KMS-11 (cell line): ENCODE data around the gene RCOR2.
A peak's percentile ranks its signal among the peaks of the same experiment; 100 is the strongest.

Experiments used
- H2AFZ ChIP-seq: fragments of 200-600 bp; sonication (generic); 2 replicates; pipeline ENCODE4 v1.6.1; 2016; ENCODE audit warnings: antibody characterized with exemption, mixed run types, low read depth
- H3K27ac ChIP-seq: fragments of 200-600 bp; sonication (generic); 2 replicates; pipeline ENCODE4 v1.6.1; 2016; ENCODE audit warnings: mild to moderate bottlenecking, mixed run types
- H3K27me3 ChIP-seq: fragments of 200-600 bp; sonication (generic); 2 replicates; pipeline ENCODE4 v1.6.1; 2017; ENCODE audit warnings: mild to moderate bottlenecking, low read depth, mixed run types, moderate library complexity; ENCODE audit not compliant: insufficient read depth
- H3K36me3 ChIP-seq: fragments of 200-600 bp; sonication (generic); 2 replicates; pipeline ENCODE4 v1.6.1; 2017; ENCODE audit warnings: mild to moderate bottlenecking, mixed run types; ENCODE audit not compliant: insufficient read depth
- H3K4me1 ChIP-seq: fragments of 200-600 bp; sonication (generic); 2 replicates; pipeline ENCODE4 v1.6.1; 2016; ENCODE audit warnings: mild to moderate bottlenecking, low read depth, mixed run types; ENCODE audit not compliant: poor library complexity, severe bottlenecking
- H3K4me2 ChIP-seq: fragments of 200-600 bp; sonication (generic); 2 replicates; pipeline ENCODE4 v1.7.0; 2016; ENCODE audit warnings: mild to moderate bottlenecking, mixed run types
- H3K4me3 ChIP-seq: fragments of 200-600 bp; sonication (generic); IDR thresholded peaks from 2 replicates; pipeline ENCODE4 v1.6.1; 2017; ENCODE audit warnings: low read depth, low read length, mixed read lengths; ENCODE audit not compliant: insufficient read depth
- H3K79me2 ChIP-seq: fragments of 200-600 bp; sonication (generic); 2 replicates; pipeline ENCODE4 v1.6.1; 2016; ENCODE audit warnings: low read depth, mixed run types; ENCODE audit not compliant: insufficient read depth
- H3K9ac ChIP-seq: fragments of 200-600 bp; sonication (generic); 2 replicates; pipeline ENCODE4 v1.6.1; 2016; ENCODE audit warnings: mild to moderate bottlenecking, mixed run types
- H4K20me1 ChIP-seq: fragments of 200-600 bp; sonication (generic); 2 replicates; pipeline ENCODE4 v1.6.1; 2016; ENCODE audit warnings: mild to moderate bottlenecking, mixed run types; ENCODE audit not compliant: insufficient read depth
- TF ChIP-seq, protein P1 (sequence below): fragments of 200-600 bp; sonication (generic); conservative IDR thresholded peaks from 2 replicates; pipeline ENCODE4 v1.6.1; 2017; ENCODE audit warnings: low read depth, mild to moderate bottlenecking, antibody characterized with exemption, low read length, moderate library complexity, mixed read lengths

RCOR2 gene

DNA sequence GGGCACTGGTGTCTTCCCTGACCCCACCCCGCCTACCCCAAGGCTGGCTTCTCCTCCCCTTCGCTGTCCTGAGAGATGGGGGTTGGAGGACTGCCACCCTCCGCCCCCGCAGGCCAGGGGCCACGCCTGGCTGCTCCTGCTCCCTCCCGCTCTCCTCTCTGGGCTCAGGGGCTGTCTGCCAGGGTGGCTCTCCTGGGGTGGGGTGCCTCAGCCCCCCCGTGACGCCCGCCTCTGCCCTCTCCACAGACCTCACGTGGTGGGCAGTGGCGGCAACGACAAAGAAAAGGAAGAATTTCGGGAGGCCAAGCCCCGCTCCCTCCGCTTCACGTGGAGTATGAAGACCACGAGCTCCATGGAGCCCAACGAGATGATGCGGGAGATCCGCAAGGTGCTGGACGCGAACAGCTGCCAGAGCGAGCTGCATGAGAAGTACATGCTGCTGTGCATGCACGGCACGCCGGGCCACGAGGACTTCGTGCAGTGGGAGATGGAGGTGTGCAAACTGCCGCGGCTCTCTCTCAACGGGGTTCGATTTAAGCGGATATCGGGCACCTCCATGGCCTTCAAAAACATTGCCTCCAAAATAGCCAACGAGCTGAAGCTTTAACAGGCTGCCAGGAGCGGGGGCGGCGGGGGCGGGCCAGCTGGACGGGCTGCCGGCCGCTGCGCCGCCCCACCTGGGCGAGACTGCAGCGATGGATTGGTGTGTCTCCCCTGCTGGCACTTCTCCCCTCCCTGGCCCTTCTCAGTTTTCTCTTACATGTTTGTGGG lies 8.1 kb downstream of the RCOR2 start:
- no peaks in the 10 kb centered on the region for H3K79me2 ChIP-seq
- H3K27ac ChIP-seq: no peak overlapping the region
- no peak overlapping the region for H3K9ac ChIP-seq
- TF ChIP-seq, protein P1, sequence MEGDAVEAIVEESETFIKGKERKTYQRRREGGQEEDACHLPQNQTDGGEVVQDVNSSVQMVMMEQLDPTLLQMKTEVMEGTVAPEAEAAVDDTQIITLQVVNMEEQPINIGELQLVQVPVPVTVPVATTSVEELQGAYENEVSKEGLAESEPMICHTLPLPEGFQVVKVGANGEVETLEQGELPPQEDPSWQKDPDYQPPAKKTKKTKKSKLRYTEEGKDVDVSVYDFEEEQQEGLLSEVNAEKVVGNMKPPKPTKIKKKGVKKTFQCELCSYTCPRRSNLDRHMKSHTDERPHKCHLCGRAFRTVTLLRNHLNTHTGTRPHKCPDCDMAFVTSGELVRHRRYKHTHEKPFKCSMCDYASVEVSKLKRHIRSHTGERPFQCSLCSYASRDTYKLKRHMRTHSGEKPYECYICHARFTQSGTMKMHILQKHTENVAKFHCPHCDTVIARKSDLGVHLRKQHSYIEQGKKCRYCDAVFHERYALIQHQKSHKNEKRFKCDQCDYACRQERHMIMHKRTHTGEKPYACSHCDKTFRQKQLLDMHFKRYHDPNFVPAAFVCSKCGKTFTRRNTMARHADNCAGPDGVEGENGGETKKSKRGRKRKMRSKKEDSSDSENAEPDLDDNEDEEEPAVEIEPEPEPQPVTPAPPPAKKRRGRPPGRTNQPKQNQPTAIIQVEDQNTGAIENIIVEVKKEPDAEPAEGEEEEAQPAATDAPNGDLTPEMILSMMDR: no peak
- H3K4me2 ChIP-seq: no peak overlapping the region
- no peak overlapping the region for H2AFZ ChIP-seq
- no peaks in the 10 kb centered on the region for H3K27me3 ChIP-seq
- no peaks in the 10 kb centered on the region for H3K36me3 ChIP-seq
- H4K20me1 ChIP-seq: no peaks in the 10 kb centered on the region
- no peaks in the 10 kb centered on the region for H3K4me1 ChIP-seq
- no peak overlapping the region for H3K4me3 ChIP-seq

DNA sequence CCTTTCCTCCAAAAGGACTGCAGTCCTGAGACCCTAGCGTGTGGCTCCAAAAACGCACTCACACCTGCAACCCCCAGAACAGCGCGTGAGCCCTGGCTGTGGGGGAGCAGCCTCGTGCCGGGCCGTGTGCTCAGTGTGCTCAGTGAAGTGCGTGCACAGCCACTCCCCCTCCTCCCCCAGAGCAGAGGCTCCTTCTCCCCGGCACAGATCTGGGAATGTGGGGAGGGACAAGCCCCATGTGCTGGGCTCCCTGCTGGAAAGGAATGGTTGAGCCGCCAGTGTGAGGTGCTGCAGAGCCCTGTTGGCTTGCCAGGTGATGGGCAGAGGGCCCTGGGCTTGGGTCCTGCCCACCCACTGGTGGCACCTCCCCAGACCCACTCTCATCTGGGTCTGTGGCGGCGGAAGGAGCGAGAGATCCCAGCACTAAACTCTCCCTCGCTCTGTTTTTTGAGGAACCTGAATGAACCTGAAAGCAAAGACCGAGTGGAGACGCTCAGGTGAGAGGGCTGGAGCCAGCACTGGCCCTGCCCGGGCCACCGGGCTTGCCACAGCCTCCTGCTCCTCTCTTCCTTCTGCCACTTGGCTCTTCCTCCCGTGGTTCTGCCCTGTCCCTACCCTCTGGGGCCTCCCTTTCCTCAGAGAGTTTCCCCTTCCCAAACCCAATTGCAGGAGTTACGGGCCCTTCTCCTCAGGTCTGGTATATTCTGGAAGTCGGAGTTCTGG lies 9.0 kb downstream of the RCOR2 start:
- Histone ChIP-seq H3K9ac (no peak overlapping the region), H3K4me1 (no peaks in the 10 kb centered on the region), H3K4me2 (no peak overlapping the region), H3K79me2 (no peaks in the 10 kb centered on the region), H3K27me3 (no peaks in the 10 kb centered on the region), H3K36me3 (no peaks in the 10 kb centered on the region), H3K27ac (no peak overlapping the region), H4K20me1 (no peaks in the 10 kb centered on the region), H3K4me3 (no peak overlapping the region), H2AFZ (no peak overlapping the region)
- TF ChIP-seq, protein P1: no peak

DNA sequence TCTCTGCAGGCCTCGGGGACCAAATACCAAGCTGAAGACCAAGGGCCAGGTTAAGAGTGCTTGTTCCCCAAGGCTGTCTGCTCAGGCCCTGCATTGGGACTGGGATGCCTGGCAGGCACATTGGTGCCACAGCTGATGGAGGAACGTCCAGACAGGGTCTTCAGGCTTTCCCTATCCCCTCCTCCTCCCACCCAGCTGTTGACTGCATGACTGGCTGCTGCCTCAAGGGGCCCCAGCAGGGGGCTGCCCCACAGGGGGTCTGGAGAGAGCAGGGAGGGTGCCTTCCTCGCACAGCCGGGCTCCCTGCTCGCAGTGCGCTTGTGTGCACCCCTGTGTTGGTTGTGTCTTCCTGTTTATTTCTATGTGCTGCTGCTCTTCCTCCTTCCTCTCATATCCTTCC lies 9.9 kb downstream of the RCOR2 start:
- no peaks in the 10 kb centered on the region for H3K36me3 ChIP-seq
- H4K20me1 ChIP-seq: no peaks in the 10 kb centered on the region

DNA sequence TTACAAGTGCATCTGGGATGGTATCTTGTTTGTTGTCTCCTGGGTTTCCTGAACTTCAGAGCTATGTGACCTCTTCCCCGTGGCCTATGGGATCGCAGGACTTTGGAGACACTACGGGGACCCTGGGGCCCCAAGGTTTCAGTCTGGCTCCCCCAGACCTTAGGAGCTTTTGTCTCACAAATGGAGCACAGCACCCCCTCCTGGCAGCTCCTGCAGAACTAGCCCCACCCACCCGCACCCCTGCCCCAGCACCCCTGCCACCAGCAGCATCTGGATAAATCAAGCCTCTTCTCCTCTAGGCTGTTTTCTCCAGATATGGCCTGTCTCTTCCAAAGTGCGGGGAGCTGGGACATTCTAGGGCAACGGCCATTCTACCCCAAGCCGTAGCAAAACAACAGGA lies 10.4 kb downstream of the RCOR2 start:
- Histone ChIP-seq H3K9ac (no peak overlapping the region), H3K4me3 (no peak overlapping the region), H3K36me3 (no peaks in the 10 kb centered on the region), H3K27ac (no peak overlapping the region), H4K20me1 (no peaks in the 10 kb centered on the region), H3K4me1 (no peaks in the 10 kb centered on the region), H3K79me2 (no peaks in the 10 kb centered on the region), H3K27me3 (no peaks in the 10 kb centered on the region), H3K4me2 (no peak overlapping the region), H2AFZ (no peak overlapping the region)
- TF ChIP-seq, protein P1: 0 out of 2 replicates have a peak, but pooled peaks have one; percentile 19

More for the DNA sequence above, 9.9 kb downstream of the RCOR2 start:
- Histone ChIP-seq H3K4me1 (no peaks in the 10 kb centered on the region), H2AFZ (no peak overlapping the region), H3K4me3 (no peak overlapping the region), H3K4me2 (no peak overlapping the region), H3K27ac (no peak overlapping the region), H3K9ac (no peak overlapping the region), H3K27me3 (no peaks in the 10 kb centered on the region), H3K79me2 (no peaks in the 10 kb centered on the region)
- TF ChIP-seq, protein P1: no peak
